K562 (cell line): ENCODE measurements around the gene ADD1. TPM values are rescaled to one million over a fixed set of nuclear protein-coding genes. Genes with fewer than 3 reads are reported as not detected.

ENCODE experiments used
- ATAC-seq: fragments of 200-7000 bp; cut with Tn5 transposase; 3 replicates; pipeline ENCODE4 v1.9.1; 2020; ENCODE audit warnings: moderate library complexity
- BruUV-seq: library from RNA; stranded (reverse); fragments of 400-500 nt; replicated peaks from 2 replicates; lab custom pipeline; 2021; lab: Mats Ljungman, UMichigan
- CTCF ChIA-PET: fragments of 300-600 bp; formaldehyde crosslinking; extraction: SDS; loops from one replicate; lab custom pipeline; 2021; ENCODE audit warnings: low intra/inter-chr PET ratio; lab: Yijun Ruan, JAX
- POLR2A ChIA-PET: fragments of 300-600, 350-650 bp; sonication (Branson Sonifier 250); formaldehyde crosslinking; extraction: SDS; loops from one replicate; lab custom pipeline; 2021; ENCODE audit warnings: antibody characterized with exemption, inconsistent platforms; lab: Yijun Ruan, JAX
- DNase-seq, 4 experiments: peaks; one replicate each; pipeline versions ENCODE4 v3.0.0 to v3.0.0-alpha.2; 2011 to 2018; ENCODE audit warnings: low spot score in 3 of 4, mixed read lengths in 3 of 4; ENCODE audit errors: extremely low read depth in 1 of 4
- FAIRE-seq: peaks from 2 replicates; lab custom pipeline; 2011; peaks lifted over from hg19 to GRCh38; lab: Jason Lieb, UNC
- H2AFZ ChIP-seq: 2 replicates; pipeline ENCODE4 v1.6.0; 2011; ENCODE audit warnings: low read depth, low read length, control low read depth, inconsistent platforms
- H3K27ac ChIP-seq: fragments of 200-600 bp; 3 replicates; pipeline ENCODE4 v1.8.0; 2011; ENCODE audit warnings: low read depth, mild to moderate bottlenecking, control low read depth, inconsistent platforms, low read length, moderate library complexity, mixed read lengths; ENCODE audit errors: extremely low read depth
- H3K27me3 ChIP-seq, 2 experiments: fragments of 300-600 bp in 1 of 2; 2 replicates in 1 of 2; 3 replicates in 1 of 2; pipeline versions ENCODE4 v1.6.0 to v1.8.0; 2011; ENCODE audit warnings: inconsistent platforms in 2 of 2, low read length in 2 of 2, mild to moderate bottlenecking in 1 of 2, mixed read lengths in 1 of 2, moderate library complexity in 1 of 2; ENCODE audit not compliant: control insufficient read depth in 2 of 2, insufficient read depth in 2 of 2
- H3K36me3 ChIP-seq: fragments of 300-600 bp; 3 replicates; pipeline ENCODE4 v1.8.0; 2011; ENCODE audit warnings: mild to moderate bottlenecking, low read length, inconsistent platforms; ENCODE audit not compliant: control insufficient read depth, insufficient read depth
- H3K4me1 ChIP-seq, 2 experiments: fragments of 200-600 bp in 1 of 2; replicated peaks in 1 of 2; 2 replicates in 1 of 2; 3 replicates in 1 of 2; pipeline versions ENCODE4 v1.5.1 to v1.8.0; 2011; ENCODE audit warnings: inconsistent platforms in 2 of 2, low read length in 2 of 2, mild to moderate bottlenecking in 1 of 2, mixed read lengths in 1 of 2, moderate library complexity in 1 of 2; ENCODE audit not compliant: control insufficient read depth in 2 of 2, insufficient read depth in 2 of 2
- H3K4me2 ChIP-seq: 2 replicates; pipeline ENCODE4 v1.6.1; 2011; ENCODE audit warnings: low read length, control low read depth, inconsistent platforms, mixed read lengths; ENCODE audit not compliant: insufficient read depth
- H3K4me3 ChIP-seq: fragments of 200-600 bp; sonication (generic), shearing (Covaris generic); 2 replicates; pipeline ENCODE4 v1.5.1; 2016; ENCODE audit warnings: control low read depth, inconsistent platforms
- H3K79me2 ChIP-seq: fragments of 200-600 bp; 3 replicates; pipeline ENCODE4 v1.8.0; 2011; ENCODE audit warnings: low read length, inconsistent platforms; ENCODE audit not compliant: control insufficient read depth, insufficient read depth
- H3K9ac ChIP-seq, 2 experiments: 2 replicates each; pipeline versions ENCODE4 v1.6.0 to v1.6.1; 2011; ENCODE audit warnings: low read depth in 2 of 2, low read length in 2 of 2, control low read depth in 1 of 2, inconsistent platforms in 1 of 2, mild to moderate bottlenecking in 1 of 2, mixed read lengths in 1 of 2; ENCODE audit not compliant: insufficient read depth in 1 of 2
- H3K9me1 ChIP-seq: one replicate; pipeline ENCODE4 v1.6.0; 2011; ENCODE audit warnings: inconsistent platforms, mild to moderate bottlenecking, low read length, moderate library complexity; ENCODE audit not compliant: control insufficient read depth, insufficient read depth
- H3K9me3 ChIP-seq: replicated peaks from 2 replicates; pipeline ENCODE4 v1.5.1; 2011; ENCODE audit warnings: low read depth, low read length, inconsistent platforms; ENCODE audit not compliant: control insufficient read depth, insufficient read depth
- H4K20me1 ChIP-seq: replicated peaks from 2 replicates; pipeline ENCODE4 v1.6.1; 2011; ENCODE audit warnings: low read length, inconsistent platforms, mixed read lengths; ENCODE audit not compliant: control insufficient read depth, insufficient read depth
- ARID1B ChIP-seq: fragments of 450-650 bp; IDR thresholded peaks from 2 replicates; pipeline ENCODE4 v1.6.1; 2016; ENCODE audit warnings: antibody characterized with exemption, mild to moderate bottlenecking, inconsistent platforms
- ATF2 ChIP-seq: sonication (generic); formaldehyde crosslinking; IDR thresholded peaks from 2 replicates; pipeline ENCODE4 v1.8.1; 2022; ENCODE audit warnings: missing genetic modification reagents
- ATF3 ChIP-seq, 2 experiments: fragments of 450-650 bp in 1 of 2; sonication (generic) in 1 of 2; formaldehyde crosslinking in 1 of 2; IDR thresholded peaks in 1 of 2; conservative IDR thresholded peaks in 1 of 2; 2 replicates each; pipeline versions ENCODE4 v1.6.1 to v1.8.1; 2016 to 2023; ENCODE audit warnings: mild to moderate bottlenecking in 2 of 2, moderate library complexity in 2 of 2, inconsistent platforms in 1 of 2, missing genetic modification reagents in 1 of 2
- BCL6 ChIP-seq: fragments of 250-450 bp; sonication (Bioruptor Pico); IDR thresholded peaks from 2 replicates; pipeline ENCODE4 v1.4.0; 2020
- CBFA2T2 ChIP-seq: fragments of 450-650 bp; conservative IDR thresholded peaks from 2 replicates; pipeline ENCODE4 v1.6.1; 2017; ENCODE audit warnings: mild to moderate bottlenecking
- CBFB ChIP-seq: sonication (generic); formaldehyde crosslinking; IDR thresholded peaks from 2 replicates; pipeline ENCODE4 v1.4.0; 2020; ENCODE audit warnings: mild to moderate bottlenecking, missing genetic modification reagents
- CBX3 ChIP-seq, 2 experiments: IDR thresholded peaks; 1 replicate in 1 of 2; 2 replicates in 1 of 2; pipeline ENCODE4 v1.6.1; 2012; ENCODE audit warnings: inconsistent platforms in 2 of 2, low read length in 2 of 2, borderline replicate concordance in 1 of 2, control low read depth in 1 of 2
- NFRKB ChIP-seq: fragments of 450-650 bp; IDR thresholded peaks from 2 replicates; pipeline ENCODE4 v1.6.1; 2016; ENCODE audit warnings: low read depth
- PREB ChIP-seq: sonication (generic); formaldehyde crosslinking; IDR thresholded peaks from 2 replicates; pipeline ENCODE4 v1.8.1; 2023; ENCODE audit warnings: mild to moderate bottlenecking, missing genetic modification reagents
- U2AF1 ChIP-seq: fragments of 200-400 bp; formaldehyde crosslinking; optimal IDR thresholded peaks from 2 replicates; pipeline ENCODE3; 2017; ENCODE audit warnings: mild to moderate bottlenecking, low read depth, low read length, moderate library complexity
- USF1 ChIP-seq: sonication (generic); formaldehyde crosslinking; IDR thresholded peaks from 2 replicates; pipeline ENCODE4 v1.9.0; 2022; ENCODE audit warnings: mild to moderate bottlenecking, missing genetic modification reagents
- ZKSCAN1 ChIP-seq: fragments of 150-350 bp; IDR thresholded peaks from 2 replicates; pipeline ENCODE4 v1.6.1; 2016; ENCODE audit warnings: low read depth, low read length
- ZNF23 ChIP-seq: fragments of 250-450 bp; sonication (Bioruptor Pico); IDR thresholded peaks from 2 replicates; pipeline ENCODE4 v1.4.0; 2020; ENCODE audit warnings: mild to moderate bottlenecking
- ZNF655 ChIP-seq: fragments of 250-450 bp; sonication (Bioruptor Pico); IDR thresholded peaks from 2 replicates; pipeline ENCODE4 v1.5.0; 2021
- ZNF695 ChIP-seq: fragments of 450-650 bp; formaldehyde crosslinking; IDR thresholded peaks from 2 replicates; pipeline ENCODE4 v1.4.0; 2020; ENCODE audit warnings: mild to moderate bottlenecking, moderate library complexity
- ZNF79 ChIP-seq: fragments of 250-450 bp; sonication (Bioruptor Pico); IDR thresholded peaks from 2 replicates; pipeline ENCODE4 v1.4.0; 2020; ENCODE audit warnings: low read depth, mild to moderate bottlenecking, moderate library complexity
- WGBS: fragments of 100-300 bp; shearing (Covaris generic); methylation state at CpG from one replicate; pipeline ENCODE4 v1.1.6; 2016; ENCODE audit warnings: low coverage, mixed read lengths; ENCODE audit not compliant: insufficient coverage; ENCODE audit errors: missing lambda C conversion rate; 5-methylcytosine and 5-hydroxymethylcytosine counted together
- in situ Hi-C: fragments of 300-500 bp; cut with MboI; formaldehyde crosslinking; loops from 4 replicates; pipeline ENCODE4 v1.15.0; 2018; ENCODE audit warnings: inconsistent platforms, mixed read lengths
- intact Hi-C: fragments of 100-400 bp; cut with micrococcal nuclease; formaldehyde crosslinking; loops from 2 replicates; pipeline ENCODE4 v1.14.2; 2022
- polyA plus RNA-seq, 8 experiments: library from polyadenylated mRNA; depleted of rRNA in 4 of 8; stranded (reverse) in 5 of 8; unstranded in 3 of 8; fragments of >200 nt; fragmentation: Nextera tagmentation in 2 of 8; fragmentation: Illumina TruSeq in 1 of 8; extraction: Ambion mirVana in 2 of 8; extraction: Trizol in 1 of 8; gene quantifications; 2 replicates each; pipeline versions ENCODE4 v1.2.1 to v1.2.3, GENCODE V29; 2011 to 2014; ENCODE audit warnings: inconsistent platforms in 1 of 8, missing spikeins in 1 of 8
- total RNA-seq, 7 experiments: library from RNA; depleted of rRNA in 6 of 7; stranded (reverse); fragments of >200 nt in 6 of 7; fragmentation: Illumina TruSeq in 2 of 7; extraction: Trizol in 2 of 7; gene quantifications; 2 replicates each; pipeline versions ENCODE4 v1.2.1 to v1.2.3, GENCODE V29; 2011 to 2021; ENCODE audit warnings: low replicate concordance in 1 of 7

Gene ADD1
- total and polyA plus RNA-seq, 9 of the 15 experiments (the other 6 are each of a cell fraction or from before 2014, with no cell fraction given), result 17.5 to 153 (median 74.0) TPM

- no peak for TF ChIP-seq PREB
- no peak for TF ChIP-seq ARID1B
- no peak for TF ChIP-seq ZKSCAN1
- no peak for TF ChIP-seq ZNF695
Observed at GRCh38 chr4:2879026-2879425, 35.4 kb downstream of the ADD1 start (continued).

- intact Hi-C loops, result no loop called here
- POLR2A ChIA-PET, result interaction anchor here (0.7 kb wide), 1 partner anchor 118 kb away, joined by 3 read pairs; no protein-coding TSS in a partner anchor
- DNase-seq, result no peak
- Histone ChIP-seq H3K9me3 (no peaks in the 10 kb centered on the region), H3K4me2 (no peak overlapping the region), H3K27ac (no peak overlapping the region), H3K9me1 (no peaks in the 10 kb centered on the region), H4K20me1 (no peaks in the 10 kb centered on the region; the same call in 1 of the 2 replicates), H2AFZ (no peak overlapping the region), H3K36me3 (peaks cover 67% of the 10 kb centered on the region)
- no peak for ATAC-seq
- no peak for FAIRE-seq
- no TSS peak for BruUV-seq
- TF ChIP-seq ATF2 (CRISPR knock-in tag), result no peak
- TF ChIP-seq USF1, result no peak
- TF ChIP-seq CBFA2T2, result no peak
- no peak for TF ChIP-seq NFRKB
- no peak for TF ChIP-seq ZNF655 (CRISPR knock-in tag)
- no peak for TF ChIP-seq CBX3 (IDR thresholded peaks at IDR 0.05; ENCODE audit: borderline replicate concordance in 1 of 2, low read length in 2 of 2)
- no peak for TF ChIP-seq U2AF1
- no peak for TF ChIP-seq ATF3 (IDR thresholded peaks at IDR 0.05)
- no peak for TF ChIP-seq ATF3 (CRISPR knock-in tag; conservative IDR thresholded peaks at IDR 0.05)
- no peak for TF ChIP-seq BCL6 (CRISPR knock-in tag)
- TF ChIP-seq ZNF79 (CRISPR knock-in tag), result no peak
- no peak for TF ChIP-seq CBFB (CRISPR knock-in tag)
- no peak for TF ChIP-seq ZNF23 (CRISPR knock-in tag)
- TF ChIP-seq, all 486 proteins: peak for 0
- Histone ChIP-seq H3K4me3 (no peak overlapping the region), H3K4me1 (no peaks in the 10 kb centered on the region), H3K9ac (no peak overlapping the region), H3K27me3 (no peaks in the 10 kb centered on the region), H3K79me2 (peaks cover 9% of the 10 kb centered on the region; the same call in 2 of the 3 replicates)
- CTCF ChIA-PET, result no interaction called here
- WGBS, result 93% methylated on average over 3 of the region's 3 CpGs
- in situ Hi-C loops, result no loop called here
Observed at GRCh38 chr4:2881431-2881830, 37.8 kb downstream of the ADD1 start.
